Measurements from ENCODE around the gene LRRIQ4.

GRCh38 chr3:169847896-169848295 is 35.2 kb downstream of the LRRIQ4 start:
- TF ChIP-seq EZH2phosphoT487 (IDR thresholded peaks at IDR 0.05; ENCODE audit: low read depth) (no peak), CTCF (IDR thresholded peaks at IDR 0.05; ENCODE audit: low read depth, low read length) (no peak)
